IMR-90 (cell line): ENCODE data around the gene GDI2.

ENCODE experiments used
- BHLHE40 ChIP-seq: fragments of 150-350 bp; IDR thresholded peaks from 2 replicates; pipeline ENCODE4 v1.6.1; 2016; ENCODE audit warnings: mild to moderate bottlenecking, low read depth, low read length
- CEBPB ChIP-seq: IDR thresholded peaks from 2 replicates; pipeline ENCODE4 v1.6.1; 2012; ENCODE audit warnings: low read depth, low read length, improper control_type of control experiment
- MAFK ChIP-seq: IDR thresholded peaks from 2 replicates; pipeline ENCODE4 v1.6.1; 2012; ENCODE audit warnings: low read depth, low read length, improper control_type of control experiment
- MAZ ChIP-seq: IDR thresholded peaks from 2 replicates; pipeline ENCODE4 v1.6.1; 2012; ENCODE audit warnings: low read depth, mild to moderate bottlenecking, low read length, improper control_type of control experiment, moderate library complexity, borderline replicate concordance
- MXI1 ChIP-seq: IDR thresholded peaks from 2 replicates; pipeline ENCODE4 v1.6.1; 2012; ENCODE audit warnings: low read depth, mild to moderate bottlenecking, low read length, moderate library complexity, borderline replicate concordance
- NFE2L2 ChIP-seq: fragments of 150-350 bp; IDR thresholded peaks from 2 replicates; pipeline ENCODE4 v1.6.1; 2016; ENCODE audit warnings: low read depth, mild to moderate bottlenecking, low read length
- POLR2A ChIP-seq: IDR thresholded peaks from 2 replicates; pipeline ENCODE4 v1.6.1; 2012; ENCODE audit warnings: mild to moderate bottlenecking, low read depth, low read length
- RAD21 ChIP-seq: IDR thresholded peaks from 2 replicates; pipeline ENCODE4 v1.6.1; 2012; ENCODE audit warnings: low read length, improper control_type of control experiment
- RCOR1 ChIP-seq: IDR thresholded peaks from 2 replicates; pipeline ENCODE4 v1.6.1; 2012; ENCODE audit warnings: mild to moderate bottlenecking, low read length, improper control_type of control experiment; ENCODE audit not compliant: insufficient replicate concordance
- RFX5 ChIP-seq: IDR thresholded peaks from 2 replicates; pipeline ENCODE4 v1.8.0; 2012; ENCODE audit warnings: low read depth, mild to moderate bottlenecking, low read length, moderate library complexity
- TF ChIP-seq, protein P1 (sequence below): conservative IDR thresholded peaks from 2 replicates; pipeline ENCODE4 v1.5.1; 2012; ENCODE audit warnings: mild to moderate bottlenecking, low read depth, low read length, improper control_type of control experiment
- TF ChIP-seq, protein P2 (sequence below): fragments of 150-350 bp; IDR thresholded peaks from 2 replicates; pipeline ENCODE4 v1.6.1; 2017; ENCODE audit warnings: mild to moderate bottlenecking, antibody characterized with exemption, low read length, low read depth

GRCh38 chr10:5829267-5829666 lies 16.0 kb upstream of the GDI2 start:
- TF ChIP-seq, protein P1, sequence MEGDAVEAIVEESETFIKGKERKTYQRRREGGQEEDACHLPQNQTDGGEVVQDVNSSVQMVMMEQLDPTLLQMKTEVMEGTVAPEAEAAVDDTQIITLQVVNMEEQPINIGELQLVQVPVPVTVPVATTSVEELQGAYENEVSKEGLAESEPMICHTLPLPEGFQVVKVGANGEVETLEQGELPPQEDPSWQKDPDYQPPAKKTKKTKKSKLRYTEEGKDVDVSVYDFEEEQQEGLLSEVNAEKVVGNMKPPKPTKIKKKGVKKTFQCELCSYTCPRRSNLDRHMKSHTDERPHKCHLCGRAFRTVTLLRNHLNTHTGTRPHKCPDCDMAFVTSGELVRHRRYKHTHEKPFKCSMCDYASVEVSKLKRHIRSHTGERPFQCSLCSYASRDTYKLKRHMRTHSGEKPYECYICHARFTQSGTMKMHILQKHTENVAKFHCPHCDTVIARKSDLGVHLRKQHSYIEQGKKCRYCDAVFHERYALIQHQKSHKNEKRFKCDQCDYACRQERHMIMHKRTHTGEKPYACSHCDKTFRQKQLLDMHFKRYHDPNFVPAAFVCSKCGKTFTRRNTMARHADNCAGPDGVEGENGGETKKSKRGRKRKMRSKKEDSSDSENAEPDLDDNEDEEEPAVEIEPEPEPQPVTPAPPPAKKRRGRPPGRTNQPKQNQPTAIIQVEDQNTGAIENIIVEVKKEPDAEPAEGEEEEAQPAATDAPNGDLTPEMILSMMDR: no peak
- TF ChIP-seq RCOR1 (no peak), RFX5 (no peak), MAFK (no peak), MAZ (no peak), MXI1 (no peak), POLR2A (no peak), RAD21 (no peak), BHLHE40 (no peak), NFE2L2 (no peak), CEBPB (no peak)
- TF ChIP-seq, protein P2, sequence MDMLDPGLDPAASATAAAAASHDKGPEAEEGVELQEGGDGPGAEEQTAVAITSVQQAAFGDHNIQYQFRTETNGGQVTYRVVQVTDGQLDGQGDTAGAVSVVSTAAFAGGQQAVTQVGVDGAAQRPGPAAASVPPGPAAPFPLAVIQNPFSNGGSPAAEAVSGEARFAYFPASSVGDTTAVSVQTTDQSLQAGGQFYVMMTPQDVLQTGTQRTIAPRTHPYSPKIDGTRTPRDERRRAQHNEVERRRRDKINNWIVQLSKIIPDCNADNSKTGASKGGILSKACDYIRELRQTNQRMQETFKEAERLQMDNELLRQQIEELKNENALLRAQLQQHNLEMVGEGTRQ: no peak
